Measurements from ENCODE around the gene AHCYL2. TPM values are rescaled to one million over a fixed set of nuclear protein-coding genes. Genes with fewer than 3 reads are reported as not detected.

Gene AHCYL2
- total RNA-seq, 2 experiments from 2014 or later, result 5.0 to 8.7 TPM

- no peak for DNase-seq (ENCODE audit: low spot score)
- no peak overlapping the region for H3K4me2 ChIP-seq (ENCODE audit: low read length)
- H2AFZ ChIP-seq (ENCODE audit: low read length), result no peak overlapping the region
- CTCF ChIA-PET (ENCODE audit: unreplicated experiment), result interaction anchor here (0.7 to 1.0 kb wide), 2 partner anchors 24 to 92 kb away, joined by 3 read pairs; partner anchors contain the start of gene STRIP2
- no peaks in the 10 kb centered on the region for H3K9me3 ChIP-seq (ENCODE audit: low read length)
- no peak overlapping the region for H3K27ac ChIP-seq (ENCODE audit: low read depth, low read length, poor library complexity, severe bottlenecking)
- H3K79me2 ChIP-seq (ENCODE audit: insufficient read depth, low read depth, low read length), result no peaks in the 10 kb centered on the region
- H3K36me3 ChIP-seq (ENCODE audit: insufficient read depth, low read length), result no peaks in the 10 kb centered on the region
- BruUV-seq (replicated peaks), result no TSS peak
- TF ChIP-seq EZH2phosphoT487 (IDR thresholded peaks at IDR 0.05; ENCODE audit: borderline replicate concordance, low read depth, low read length) (no peak), CTCF (conservative IDR thresholded peaks at IDR 0.05; ENCODE audit: low read length) (no peak)
- intact Hi-C loops (cut with micrococcal nuclease; ENCODE audit: unreplicated experiment), result no loop called here
- H4K20me1 ChIP-seq (ENCODE audit: insufficient read depth, low read length), result no peaks in the 10 kb centered on the region
- no peaks in the 10 kb centered on the region for H3K9me2 ChIP-seq (ENCODE audit: insufficient read depth, low read length)
- no peaks in the 10 kb centered on the region for H3K4me1 ChIP-seq (ENCODE audit: insufficient read depth, low read length, poor library complexity, severe bottlenecking)
- POLR2A ChIA-PET, result interaction anchor here (1.9 kb wide), 1 partner anchor 13 kb away, joined by 4 read pairs; no protein-coding TSS in a partner anchor
- no peak overlapping the region for H3K4me3 ChIP-seq (ENCODE audit: low read depth, low read length, poor library complexity, severe bottlenecking)
Measured at GRCh38 chr7:129341816-129342806, 117.3 kb downstream of the AHCYL2 start.

GRCh38 chr7:129343099-129343700, 118.4 kb downstream of the AHCYL2 start:
- Histone ChIP-seq H3K9me3 (ENCODE audit: low read length) (no peaks in the 10 kb centered on the region), H3K4me1 (ENCODE audit: insufficient read depth, low read length, poor library complexity, severe bottlenecking) (no peaks in the 10 kb centered on the region), H3K4me3 (ENCODE audit: low read depth, low read length, poor library complexity, severe bottlenecking) (no peak overlapping the region), H2AFZ (ENCODE audit: low read length) (no peak overlapping the region), H3K27ac (ENCODE audit: low read depth, low read length, poor library complexity, severe bottlenecking) (no peak overlapping the region), H3K9me2 (ENCODE audit: insufficient read depth, low read length) (no peaks in the 10 kb centered on the region), H3K36me3 (ENCODE audit: insufficient read depth, low read length) (no peaks in the 10 kb centered on the region), H4K20me1 (ENCODE audit: insufficient read depth, low read length) (no peaks in the 10 kb centered on the region), H3K79me2 (ENCODE audit: insufficient read depth, low read depth, low read length) (no peaks in the 10 kb centered on the region), H3K4me2 (ENCODE audit: low read length) (no peak overlapping the region)
- CTCF ChIA-PET (ENCODE audit: unreplicated experiment), result interaction anchor here (0.5 to 1.0 kb wide), 2 partner anchors 58 to 91 kb away, joined by 3 read pairs; partner anchors contain the start of gene STRIP2
- intact Hi-C loops (cut with micrococcal nuclease; ENCODE audit: unreplicated experiment), result no loop called here
- TF ChIP-seq CTCF (conservative IDR thresholded peaks at IDR 0.05; ENCODE audit: low read length) (peak; percentile 93), EZH2phosphoT487 (IDR thresholded peaks at IDR 0.05; ENCODE audit: borderline replicate concordance, low read depth, low read length) (no peak)
- no TSS peak for BruUV-seq (replicated peaks)
- POLR2A ChIA-PET, result interaction anchor here (1.9 kb wide), 1 partner anchor 12 kb away, joined by 4 read pairs; no protein-coding TSS in a partner anchor
- DNase-seq (ENCODE audit: low spot score), result peak; percentile 42

All from OCI-LY7 (cell line).